ENCODE data around the gene DEFB128.

The DEFB128 gene

GRCh38 chr20:168876-169275 is 20.6 kb downstream of the DEFB128 start:
- no peak overlapping the region for H3K4me3 ChIP-seq

GRCh38 chr20:164618-165017 is 24.9 kb downstream of the DEFB128 start:
- no peak overlapping the region for H3K27ac ChIP-seq
- H3K4me3 ChIP-seq: no peak overlapping the region

More at GRCh38 chr20:168876-169275, 20.6 kb downstream of the DEFB128 start:
- no peak overlapping the region for H3K27ac ChIP-seq

- Histone ChIP-seq H3K27ac (no peak within 1 kb of the TSS), H3K4me3 (no peak within 1 kb of the TSS)
Observed at GRCh38 chr20:157154-157553, 32.4 kb downstream of the DEFB128 start, which contains the start of gene DEFB127. TSS of gene DEFB127 (plus strand) at chr20:157454. CDS start at chr20:157545, 91 bp downstream.

GRCh38 chr20:152131-152530 is 37.4 kb downstream of the DEFB128 start:
- no peak overlapping the region for H3K4me3 ChIP-seq
- H3K27ac ChIP-seq: no peak overlapping the region

- Histone ChIP-seq H3K4me3 (no peak overlapping the region), H3K27ac (no peak overlapping the region)
Observed at GRCh38 chr20:145877-146276, 43.6 kb downstream of the DEFB128 start.

- Histone ChIP-seq H3K27ac (no peak within 1 kb of the TSS), H3K4me3 (no peak within 1 kb of the TSS)
Observed at GRCh38 chr20:142290-142689, 47.2 kb downstream of the DEFB128 start, which contains the start of gene DEFB126. TSS of gene DEFB126 (plus strand) at chr20:142590. CDS start at chr20:142629, 39 bp downstream.
